ENCODE results near the gene F11.

DNA sequence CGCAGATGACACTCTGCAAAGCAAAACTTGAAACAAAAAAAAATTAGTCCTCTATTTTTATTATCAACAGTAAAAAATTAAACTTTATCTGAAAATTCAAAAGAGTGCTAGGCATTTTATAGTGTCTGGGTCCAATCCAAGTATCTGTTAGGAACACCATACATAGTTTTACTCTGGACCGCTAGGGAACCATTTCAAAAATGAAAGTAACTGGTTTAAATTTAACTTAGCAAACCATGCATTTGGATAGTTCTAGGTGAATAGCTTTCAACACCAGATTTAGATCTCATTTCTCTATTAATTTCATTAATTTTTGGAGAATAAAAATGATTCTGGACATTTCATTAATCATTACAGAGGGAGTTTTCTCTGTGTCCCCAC, 37.5 kb upstream of the F11 start:
- TF ChIP-seq POLR2A (IDR thresholded peaks at IDR 0.05) = no peak
- TF ChIP-seq, protein P1, sequence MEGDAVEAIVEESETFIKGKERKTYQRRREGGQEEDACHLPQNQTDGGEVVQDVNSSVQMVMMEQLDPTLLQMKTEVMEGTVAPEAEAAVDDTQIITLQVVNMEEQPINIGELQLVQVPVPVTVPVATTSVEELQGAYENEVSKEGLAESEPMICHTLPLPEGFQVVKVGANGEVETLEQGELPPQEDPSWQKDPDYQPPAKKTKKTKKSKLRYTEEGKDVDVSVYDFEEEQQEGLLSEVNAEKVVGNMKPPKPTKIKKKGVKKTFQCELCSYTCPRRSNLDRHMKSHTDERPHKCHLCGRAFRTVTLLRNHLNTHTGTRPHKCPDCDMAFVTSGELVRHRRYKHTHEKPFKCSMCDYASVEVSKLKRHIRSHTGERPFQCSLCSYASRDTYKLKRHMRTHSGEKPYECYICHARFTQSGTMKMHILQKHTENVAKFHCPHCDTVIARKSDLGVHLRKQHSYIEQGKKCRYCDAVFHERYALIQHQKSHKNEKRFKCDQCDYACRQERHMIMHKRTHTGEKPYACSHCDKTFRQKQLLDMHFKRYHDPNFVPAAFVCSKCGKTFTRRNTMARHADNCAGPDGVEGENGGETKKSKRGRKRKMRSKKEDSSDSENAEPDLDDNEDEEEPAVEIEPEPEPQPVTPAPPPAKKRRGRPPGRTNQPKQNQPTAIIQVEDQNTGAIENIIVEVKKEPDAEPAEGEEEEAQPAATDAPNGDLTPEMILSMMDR (IDR thresholded peaks at IDR 0.05) = peak in 4 of 7 experiments; percentile 0 to 20 (median 13)

Measured in body of pancreas (tissue), 4 donors.